ENCODE data around the gene NLK.
"Not testable (repeated sequence)": the region's sequence is repeated elsewhere in the genome, so short reads cannot be mapped to it uniquely, and the experiment has no call there.

Gene NLK

GRCh38 chr17:28097901-28098300, 55.4 kb downstream of the NLK start:
- Histone ChIP-seq H3K27me3 (ENCODE audit: insufficient read depth, low read length, poor library complexity, severe bottlenecking) (no peaks in the 10 kb centered on the region), H3K4me3 (ENCODE audit: low read length, poor library complexity, severe bottlenecking) (no peak overlapping the region), H3K9me2 (replicated peaks; ENCODE audit: low read depth, low read length) (no peaks in the 10 kb centered on the region), H3K9ac (ENCODE audit: low read depth, low read length, poor library complexity, severe bottlenecking) (no peak overlapping the region), H2AFZ (ENCODE audit: low read length) (no peak overlapping the region), H4K20me1 (ENCODE audit: insufficient read depth, low read length, poor library complexity, severe bottlenecking) (peaks cover 5% of the 10 kb centered on the region), H3K4me1 (ENCODE audit: insufficient read depth, low read length, poor library complexity, severe bottlenecking) (no peaks in the 10 kb centered on the region), H3F3A (ENCODE audit: low read depth) (no peaks in the 10 kb centered on the region), H3K4me2 (ENCODE audit: low read depth, low read length, poor library complexity, severe bottlenecking) (no peak overlapping the region), H3K36me3 (ENCODE audit: insufficient read depth, low read length) (no peaks in the 10 kb centered on the region), H3K79me2 (ENCODE audit: insufficient read depth, low read length) (peaks cover 62% of the 10 kb centered on the region), H3K9me3 (ENCODE audit: insufficient read depth, low read depth, low read length) (no peaks in the 10 kb centered on the region)
- TF ChIP-seq EZH2phosphoT487 (IDR thresholded peaks at IDR 0.05; ENCODE audit: borderline replicate concordance): no peak
- TF ChIP-seq, protein P1, sequence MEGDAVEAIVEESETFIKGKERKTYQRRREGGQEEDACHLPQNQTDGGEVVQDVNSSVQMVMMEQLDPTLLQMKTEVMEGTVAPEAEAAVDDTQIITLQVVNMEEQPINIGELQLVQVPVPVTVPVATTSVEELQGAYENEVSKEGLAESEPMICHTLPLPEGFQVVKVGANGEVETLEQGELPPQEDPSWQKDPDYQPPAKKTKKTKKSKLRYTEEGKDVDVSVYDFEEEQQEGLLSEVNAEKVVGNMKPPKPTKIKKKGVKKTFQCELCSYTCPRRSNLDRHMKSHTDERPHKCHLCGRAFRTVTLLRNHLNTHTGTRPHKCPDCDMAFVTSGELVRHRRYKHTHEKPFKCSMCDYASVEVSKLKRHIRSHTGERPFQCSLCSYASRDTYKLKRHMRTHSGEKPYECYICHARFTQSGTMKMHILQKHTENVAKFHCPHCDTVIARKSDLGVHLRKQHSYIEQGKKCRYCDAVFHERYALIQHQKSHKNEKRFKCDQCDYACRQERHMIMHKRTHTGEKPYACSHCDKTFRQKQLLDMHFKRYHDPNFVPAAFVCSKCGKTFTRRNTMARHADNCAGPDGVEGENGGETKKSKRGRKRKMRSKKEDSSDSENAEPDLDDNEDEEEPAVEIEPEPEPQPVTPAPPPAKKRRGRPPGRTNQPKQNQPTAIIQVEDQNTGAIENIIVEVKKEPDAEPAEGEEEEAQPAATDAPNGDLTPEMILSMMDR (conservative IDR thresholded peaks at IDR 0.05; ENCODE audit: low read length): no peak

DNA sequence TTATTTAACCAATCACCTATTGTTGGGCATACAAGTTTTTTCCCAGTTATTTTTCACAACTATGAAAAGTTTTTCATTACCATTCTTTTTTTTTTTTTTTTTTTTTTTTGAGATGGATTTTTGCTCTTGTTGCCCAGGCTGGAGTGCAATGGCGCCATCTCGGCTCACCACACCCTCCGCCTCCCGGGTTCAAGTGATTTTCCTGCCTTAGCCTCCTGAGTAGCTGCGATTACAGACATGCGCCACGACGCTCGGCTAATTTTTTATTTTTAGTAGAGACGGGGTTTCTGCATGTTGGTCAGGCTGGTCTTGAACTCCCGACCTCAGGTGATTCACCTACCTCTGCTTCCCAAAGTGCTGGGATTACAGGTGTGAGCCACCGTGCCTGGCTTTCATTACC, 56.1 kb downstream of the NLK start:
- not testable (repeated sequence) for H3F3A ChIP-seq (ENCODE audit: low read depth); H3K9ac ChIP-seq (ENCODE audit: low read depth, low read length, poor library complexity, severe bottlenecking); H3K27me3 ChIP-seq (ENCODE audit: insufficient read depth, low read length, poor library complexity, severe bottlenecking); H3K9me3 ChIP-seq (ENCODE audit: insufficient read depth, low read depth, low read length); H3K4me2 ChIP-seq (ENCODE audit: low read depth, low read length, poor library complexity, severe bottlenecking); H3K36me3 ChIP-seq (ENCODE audit: insufficient read depth, low read length); H3K4me1 ChIP-seq (ENCODE audit: insufficient read depth, low read length, poor library complexity, severe bottlenecking); H4K20me1 ChIP-seq (ENCODE audit: insufficient read depth, low read length, poor library complexity, severe bottlenecking); H3K4me3 ChIP-seq (ENCODE audit: low read length, poor library complexity, severe bottlenecking); H3K9me2 ChIP-seq (replicated peaks; ENCODE audit: low read depth, low read length); H2AFZ ChIP-seq (ENCODE audit: low read length)
- peaks cover 61% of the 10 kb centered on the region for H3K79me2 ChIP-seq (ENCODE audit: insufficient read depth, low read length)

DNA sequence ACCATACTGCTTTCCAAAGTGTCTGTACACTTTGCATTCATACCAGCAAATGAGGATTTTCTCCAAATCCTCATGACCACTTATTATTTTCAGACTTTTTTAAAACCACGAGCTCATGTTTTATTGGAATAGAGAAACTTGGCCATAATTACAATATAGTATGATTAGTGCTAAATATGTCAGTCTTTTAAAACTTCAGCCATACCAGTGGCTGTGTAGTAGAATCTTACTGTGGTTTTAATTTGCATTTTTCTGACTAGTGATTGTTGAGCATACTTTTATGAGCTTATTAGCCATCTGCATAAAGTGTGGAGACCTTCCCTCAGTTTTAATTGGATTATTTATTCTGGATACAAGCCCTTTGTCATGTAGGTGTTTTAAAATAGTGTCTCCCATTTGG, 57.8 kb downstream of the NLK start:
- Histone ChIP-seq H3F3A (ENCODE audit: low read depth) (no peaks in the 10 kb centered on the region), H2AFZ (ENCODE audit: low read length) (no peak overlapping the region), H3K4me3 (ENCODE audit: low read length, poor library complexity, severe bottlenecking) (no peak overlapping the region), H3K27me3 (ENCODE audit: insufficient read depth, low read length, poor library complexity, severe bottlenecking) (no peaks in the 10 kb centered on the region), H3K79me2 (ENCODE audit: insufficient read depth, low read length) (peaks cover 64% of the 10 kb centered on the region), H4K20me1 (ENCODE audit: insufficient read depth, low read length, poor library complexity, severe bottlenecking) (peaks cover 9% of the 10 kb centered on the region), H3K9me3 (ENCODE audit: insufficient read depth, low read depth, low read length) (no peaks in the 10 kb centered on the region), H3K4me1 (ENCODE audit: insufficient read depth, low read length, poor library complexity, severe bottlenecking) (peaks cover 2% of the 10 kb centered on the region), H3K9ac (ENCODE audit: low read depth, low read length, poor library complexity, severe bottlenecking) (no peak overlapping the region), H3K9me2 (replicated peaks; ENCODE audit: low read depth, low read length) (no peaks in the 10 kb centered on the region), H3K36me3 (ENCODE audit: insufficient read depth, low read length) (no peaks in the 10 kb centered on the region), H3K4me2 (ENCODE audit: low read depth, low read length, poor library complexity, severe bottlenecking) (no peak overlapping the region)
- TF ChIP-seq EZH2phosphoT487 (IDR thresholded peaks at IDR 0.05; ENCODE audit: borderline replicate concordance): no peak
- TF ChIP-seq, protein P1 (conservative IDR thresholded peaks at IDR 0.05; ENCODE audit: low read length): no peak

DNA sequence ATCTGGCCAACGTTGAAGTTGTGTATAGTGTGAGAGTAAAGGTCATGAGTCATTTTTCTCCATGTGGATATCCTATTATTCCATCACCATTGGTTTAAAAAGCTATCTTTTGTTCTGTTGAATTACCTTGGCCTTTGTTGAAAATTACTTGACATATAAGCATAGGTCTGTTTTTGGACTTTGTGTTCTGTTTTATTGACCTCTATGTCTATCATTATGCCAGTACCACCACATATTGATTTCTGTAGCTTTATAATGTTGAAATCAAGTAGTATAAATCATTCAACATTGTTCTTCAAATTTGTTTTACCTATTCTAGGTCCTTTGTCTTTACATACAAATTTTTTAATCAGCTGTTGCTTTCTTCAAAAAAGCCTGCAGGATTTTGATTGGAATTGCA, 58.5 kb downstream of the NLK start:
- no peaks in the 10 kb centered on the region for H3K9me3 ChIP-seq (ENCODE audit: insufficient read depth, low read depth, low read length)
- peaks cover 61% of the 10 kb centered on the region for H3K79me2 ChIP-seq (ENCODE audit: insufficient read depth, low read length)

More for the DNA sequence above, 58.5 kb downstream of the NLK start:
- TF ChIP-seq, protein P1 (conservative IDR thresholded peaks at IDR 0.05; ENCODE audit: low read length): no peak
- no peak for TF ChIP-seq EZH2phosphoT487 (IDR thresholded peaks at IDR 0.05; ENCODE audit: borderline replicate concordance)
- Histone ChIP-seq H3K4me1 (ENCODE audit: insufficient read depth, low read length, poor library complexity, severe bottlenecking) (peaks cover 9% of the 10 kb centered on the region), H3K4me2 (ENCODE audit: low read depth, low read length, poor library complexity, severe bottlenecking) (no peak overlapping the region), H3K4me3 (ENCODE audit: low read length, poor library complexity, severe bottlenecking) (no peak overlapping the region), H4K20me1 (ENCODE audit: insufficient read depth, low read length, poor library complexity, severe bottlenecking) (peaks cover 4% of the 10 kb centered on the region), H3K36me3 (ENCODE audit: insufficient read depth, low read length) (no peaks in the 10 kb centered on the region), H3K9me2 (replicated peaks; ENCODE audit: low read depth, low read length) (no peaks in the 10 kb centered on the region), H3K9ac (ENCODE audit: low read depth, low read length, poor library complexity, severe bottlenecking) (no peak overlapping the region), H3K27me3 (ENCODE audit: insufficient read depth, low read length, poor library complexity, severe bottlenecking) (no peaks in the 10 kb centered on the region), H3F3A (ENCODE audit: low read depth) (no peaks in the 10 kb centered on the region), H2AFZ (ENCODE audit: low read length) (no peak overlapping the region)

Measured in Loucy (cell line).